Frontal cortex (tissue), 4 donors: ENCODE results near the gene PILRB. TPM values are rescaled to one million over a fixed set of nuclear protein-coding genes. Genes with fewer than 3 reads are reported as not detected.
"Not testable (repeated sequence)": the region's sequence is repeated elsewhere in the genome, so short reads cannot be mapped to it uniquely, and the experiment has no call there.

Source experiments
- DNase-seq, 2 donors: peaks; one replicate each; pipeline ENCODE4 v3.0.0; 2012; ENCODE audit warnings: low spot score in 2 of 2
- FAIRE-seq: peaks from 2 replicates; lab custom pipeline; 2012; peaks lifted over from hg19 to GRCh38; lab: Jason Lieb, UNC
- total RNA-seq: library from RNA; depleted of rRNA; stranded (reverse); fragments of >200 nt; gene quantifications from one replicate; pipeline ENCODE4 v1.2.3, GENCODE V29; 2014
- donor health status: control.
- donor health status: control.
- donor health status: control.

Gene PILRB
- total RNA-seq, 1 donor from 2014 or later = 9.0 TPM

DNA sequence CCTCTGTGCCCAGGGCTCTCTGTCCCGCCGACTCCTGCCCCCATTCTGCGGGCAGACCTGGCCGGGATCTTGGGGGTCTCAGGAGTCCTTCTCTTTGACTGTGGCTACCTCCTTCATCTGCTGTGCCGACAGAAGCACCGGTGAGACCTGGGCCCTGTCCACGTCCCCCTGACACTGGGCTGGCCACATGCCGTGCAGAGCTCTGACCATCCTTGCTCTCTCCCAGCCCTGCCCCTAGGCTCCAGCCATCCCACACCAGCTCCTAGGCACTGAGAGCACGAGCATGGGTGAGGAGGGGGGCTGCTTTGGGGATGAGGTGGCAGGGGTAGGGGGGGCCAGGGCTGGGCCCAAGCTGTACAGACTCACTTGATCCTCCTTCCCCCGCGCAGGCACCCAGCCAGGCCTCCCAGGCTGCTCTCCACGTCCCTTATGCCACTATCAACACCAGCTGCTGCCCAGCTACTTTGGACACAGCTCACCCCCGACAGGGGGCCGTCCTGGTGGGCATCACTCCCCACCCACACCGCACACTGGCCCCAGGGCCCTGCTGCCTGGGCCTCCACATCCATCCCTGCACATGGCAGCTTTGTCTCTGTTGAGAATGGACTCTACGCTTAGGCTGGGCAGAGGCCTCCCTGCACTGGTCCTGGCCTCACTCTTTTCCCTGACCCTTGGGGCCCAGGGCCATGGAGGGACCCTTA lies 4.8 kb upstream of the PILRB start:
- DNase-seq = no peak
- no peak for FAIRE-seq

GRCh38 chr7:100353685-100354330 lies 4.1 kb upstream of the PILRB start:
- FAIRE-seq (no peak), DNase-seq (no peak)

GRCh38 chr7:100356416-100357068 lies 1.4 kb upstream of the PILRB start:
- FAIRE-seq = no peak
- no peak for DNase-seq

DNA sequence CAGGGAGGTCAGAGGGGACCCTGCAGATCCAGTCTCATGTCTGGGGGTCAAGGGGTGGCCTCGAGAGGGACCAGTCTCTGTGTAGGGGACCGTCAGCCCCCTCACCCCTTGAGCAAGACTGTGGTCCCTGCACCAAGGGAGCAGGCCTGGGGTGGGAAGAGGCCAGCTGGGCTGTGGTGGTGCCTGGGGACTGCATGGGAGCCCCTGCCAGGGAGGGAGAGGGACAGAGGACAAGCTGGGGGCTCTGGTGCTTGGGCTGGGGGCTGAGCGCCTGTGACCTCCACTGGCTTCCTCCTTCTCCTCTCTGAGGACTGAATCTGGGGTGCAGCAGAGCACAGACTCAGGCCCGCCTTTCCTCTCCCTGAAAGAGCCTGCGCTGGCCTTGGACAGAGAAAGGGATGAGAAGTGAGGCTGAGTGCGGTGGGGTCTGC lies 771 bp upstream of the PILRB start:
- no peak for DNase-seq
- no peak for FAIRE-seq

DNA sequence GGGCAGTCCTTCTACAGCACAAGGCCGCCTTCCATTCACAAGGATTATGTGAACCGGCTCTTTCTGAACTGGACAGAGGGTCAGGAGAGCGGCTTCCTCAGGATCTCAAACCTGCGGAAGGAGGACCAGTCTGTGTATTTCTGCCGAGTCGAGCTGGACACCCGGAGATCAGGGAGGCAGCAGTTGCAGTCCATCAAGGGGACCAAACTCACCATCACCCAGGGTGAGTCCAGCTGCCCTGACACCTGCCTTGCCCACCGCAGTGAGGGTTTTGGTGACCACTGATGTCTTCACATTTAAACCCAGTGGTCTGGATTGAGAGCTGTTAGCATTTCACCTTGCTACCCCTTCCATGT lies 918 bp downstream of the PILRB start:
- FAIRE-seq (no peak), DNase-seq (no peak)

- DNase-seq = no peak
Measured at GRCh38 chr7:100360135-100360854, 2.4 kb downstream of the PILRB start.

GRCh38 chr7:100363098-100363497 lies 5.2 kb downstream of the PILRB start:
- no peak for FAIRE-seq

More at GRCh38 chr7:100360135-100360854, 2.4 kb downstream of the PILRB start:
- no peak for FAIRE-seq

GRCh38 chr7:100363797-100364196 lies 5.9 kb downstream of the PILRB start:
- FAIRE-seq = not testable (repeated sequence)

More at GRCh38 chr7:100363098-100363497, 5.2 kb downstream of the PILRB start:
- DNase-seq = no peak

DNA sequence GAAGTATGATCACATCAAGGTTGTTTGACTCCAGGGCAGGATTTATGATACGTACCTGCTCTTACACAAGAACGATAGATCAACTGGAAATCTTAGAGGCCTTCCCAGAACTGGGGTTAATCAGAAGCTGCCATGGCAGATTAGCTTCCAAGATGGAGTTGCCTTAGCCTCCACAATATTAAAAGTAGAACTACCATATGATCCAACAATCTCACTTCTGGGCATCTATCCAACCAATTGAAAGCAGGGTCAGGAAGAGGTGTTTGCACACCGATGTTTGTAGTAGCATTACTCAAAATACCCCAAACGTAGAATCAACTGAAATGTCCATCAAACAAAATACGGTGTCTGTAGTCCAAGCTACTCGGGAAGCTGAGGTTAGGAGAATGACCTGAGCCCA lies 6.6 kb downstream of the PILRB start:
- no peak for FAIRE-seq
- no peak for DNase-seq

More at GRCh38 chr7:100363797-100364196, 5.9 kb downstream of the PILRB start:
- DNase-seq = not testable (repeated sequence)

- not testable (repeated sequence) for FAIRE-seq, DNase-seq
Measured at GRCh38 chr7:100365998-100366367, 8.1 kb downstream of the PILRB start.

DNA sequence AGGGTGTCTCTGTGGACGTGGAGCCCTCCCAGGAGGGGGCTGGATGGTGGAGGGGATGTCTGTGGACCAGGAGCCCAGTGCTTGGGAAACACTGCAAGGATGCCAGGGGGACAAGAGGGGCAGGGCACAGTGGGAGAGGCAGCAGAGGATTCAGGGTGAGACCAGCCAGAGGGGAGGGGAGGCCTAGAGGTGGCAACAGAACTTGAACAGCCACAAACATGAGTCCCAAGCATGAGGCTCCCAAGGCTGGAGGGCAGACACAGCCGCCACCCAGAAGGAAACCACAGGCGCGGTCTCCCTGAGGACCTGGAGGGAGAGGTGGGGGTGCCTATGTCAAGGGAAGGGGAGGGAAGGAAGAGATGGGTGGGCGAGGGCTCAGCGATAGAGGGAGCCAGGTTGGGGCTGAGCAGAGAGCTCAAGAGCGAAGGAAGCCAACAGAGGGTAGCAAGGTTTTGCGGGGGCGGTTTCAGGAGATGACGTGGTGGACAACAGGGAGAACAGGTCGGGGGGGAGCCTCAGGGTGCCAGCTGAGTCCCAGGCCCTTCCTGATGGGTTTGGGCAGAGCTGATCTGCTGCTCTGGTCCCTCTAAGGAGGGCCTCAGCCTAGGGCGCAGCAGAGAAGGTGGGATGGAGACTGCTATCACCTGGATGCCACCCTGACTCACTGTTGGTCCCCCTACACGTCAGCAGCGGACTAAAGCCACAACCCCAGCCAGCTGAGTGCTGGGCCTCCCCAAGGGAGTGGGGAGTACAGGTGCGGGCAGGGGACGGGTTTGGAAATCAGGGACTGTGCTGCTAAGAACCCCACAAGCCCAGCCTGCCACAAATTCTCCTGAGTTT lies 8.7 kb downstream of the PILRB start:
- no peak for DNase-seq
- FAIRE-seq = no peak

DNA sequence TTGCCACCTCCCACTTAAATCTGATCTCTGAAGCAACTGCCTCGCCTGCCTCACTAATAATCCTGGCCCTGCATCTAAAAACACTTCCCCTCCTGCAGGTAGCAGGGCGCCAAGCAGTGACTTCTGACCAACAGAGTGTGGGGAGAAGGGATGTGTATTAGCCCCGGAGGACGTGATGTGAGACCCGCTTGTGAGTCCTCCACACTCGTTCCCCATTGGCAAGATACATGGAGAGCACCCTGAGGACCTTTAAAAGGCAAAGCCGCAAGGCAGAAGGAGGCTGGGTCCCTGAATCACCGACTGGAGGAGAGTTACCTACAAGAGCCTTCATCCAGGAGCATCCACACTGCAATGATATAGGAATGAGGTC lies 9.3 kb downstream of the PILRB start:
- DNase-seq = no peak
- FAIRE-seq = no peak

DNA sequence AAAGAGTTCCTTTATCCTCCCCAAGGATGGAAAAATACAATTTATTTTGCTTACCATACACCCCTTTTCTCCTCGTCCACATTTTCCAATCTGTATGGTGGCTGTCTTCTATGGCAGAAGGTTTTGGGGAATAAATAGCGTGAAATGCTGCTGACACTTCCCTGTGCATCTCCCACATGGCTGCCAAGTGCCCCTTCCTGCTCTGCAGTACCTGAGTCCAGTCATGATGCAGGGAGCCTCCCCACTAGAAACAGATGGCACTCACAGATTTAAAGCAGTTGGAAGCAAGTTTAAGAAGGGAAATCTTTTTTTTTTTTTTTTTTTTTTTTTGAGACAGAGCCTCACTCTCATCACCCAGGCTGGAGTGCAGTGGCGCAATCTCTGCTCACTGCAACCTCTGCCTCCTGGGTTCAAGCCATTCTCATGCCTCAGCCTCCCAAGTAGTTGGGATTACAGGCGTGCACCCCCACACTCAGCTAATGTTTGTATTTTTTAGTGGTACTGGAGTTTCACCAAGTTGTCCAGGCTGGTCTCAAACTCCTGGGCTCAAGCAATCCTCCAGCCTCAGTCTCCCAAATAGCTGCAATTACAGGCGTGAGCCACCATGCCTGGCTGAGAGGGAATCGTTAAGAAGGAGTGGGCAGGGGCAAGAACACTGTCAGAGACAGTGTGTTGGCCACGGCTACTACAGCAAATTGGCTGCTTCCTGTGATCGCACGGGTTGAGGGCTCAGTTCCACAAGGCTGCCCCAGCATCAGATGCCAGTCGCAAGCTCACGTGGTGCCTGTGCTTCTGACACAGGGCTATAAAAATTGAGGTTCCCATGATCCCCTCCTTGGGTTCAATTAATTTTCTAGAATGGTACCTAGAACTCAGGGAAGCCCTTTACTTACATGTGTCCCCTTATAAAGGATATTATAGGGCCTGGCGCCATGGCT lies 10.0 kb downstream of the PILRB start:
- FAIRE-seq = no peak
- no peak for DNase-seq

DNA sequence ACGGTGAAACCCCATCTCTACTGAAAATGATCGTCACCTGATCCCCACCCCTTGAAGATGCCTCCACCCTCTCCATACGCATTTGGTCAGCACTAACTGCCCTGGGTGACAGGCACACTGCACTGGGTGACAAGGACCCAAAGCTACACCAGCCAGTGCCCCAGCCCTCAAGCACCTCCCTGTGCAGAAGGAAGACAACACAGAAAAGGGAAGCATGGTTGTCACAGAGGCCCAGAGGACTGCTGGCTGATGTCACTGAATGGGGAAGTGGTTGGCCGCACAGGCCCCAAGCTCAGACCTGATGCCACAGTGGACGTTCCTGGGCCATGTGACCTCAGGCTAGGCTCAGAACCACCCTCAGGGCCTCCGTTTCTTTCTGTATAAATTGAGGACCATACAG lies 11.2 kb downstream of the PILRB start:
- FAIRE-seq (no peak), DNase-seq (no peak)

DNA sequence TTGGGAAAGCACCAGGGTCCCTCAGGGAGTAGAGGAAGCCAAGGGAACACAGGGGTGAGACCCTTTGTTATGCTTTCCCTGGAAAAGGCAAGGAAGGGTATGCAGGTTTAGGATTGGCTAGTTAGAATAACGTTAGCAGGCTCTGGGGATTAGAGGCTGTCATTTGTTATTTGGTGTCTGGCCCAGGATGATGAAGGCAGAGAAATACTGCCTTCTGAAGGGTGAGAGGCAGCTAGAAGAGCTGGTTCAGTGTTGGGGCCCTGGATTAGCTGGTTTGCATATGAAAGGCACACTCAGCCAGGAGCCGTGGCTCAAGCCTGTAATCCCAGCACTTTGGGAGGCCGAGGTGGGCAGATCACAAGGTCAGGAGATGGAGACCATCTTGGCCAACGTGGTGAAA lies 12.4 kb downstream of the PILRB start:
- DNase-seq = no peak
- no peak for FAIRE-seq

DNA sequence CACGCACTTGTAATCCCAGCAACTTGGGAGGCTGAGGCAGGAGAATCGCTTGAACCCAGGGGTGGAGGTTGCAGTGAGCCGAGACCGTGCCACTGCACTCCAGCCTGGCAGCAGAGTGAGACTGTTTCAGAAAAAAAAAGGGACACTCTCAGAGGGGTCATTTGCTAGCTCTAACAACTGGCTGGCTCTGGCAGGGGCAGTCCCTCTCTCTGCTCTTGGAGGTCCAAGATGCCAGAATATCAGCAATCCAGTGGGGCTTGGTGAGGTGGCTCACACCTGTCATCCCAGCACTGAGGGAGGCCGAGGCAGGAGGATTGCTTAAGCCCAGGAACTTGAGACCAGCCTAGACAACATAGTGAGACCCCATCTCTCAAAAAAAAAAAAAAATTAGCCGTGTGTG lies 12.8 kb downstream of the PILRB start:
- no peak for DNase-seq
- FAIRE-seq = no peak

- FAIRE-seq = no peak
- no peak for DNase-seq
Measured at GRCh38 chr7:100371561-100372171, 13.7 kb downstream of the PILRB start.

GRCh38 chr7:100372256-100372655 lies 14.3 kb downstream of the PILRB start:
- FAIRE-seq = no peak
- DNase-seq = no peak
